Activated CD4-positive, alpha-beta T cell treated with anti-CD3 and anti-CD28 coated beads, Interleukin-2, amount 50 U/mL, for 24 hours (primary cell): ENCODE measurements around the gene WNT7A.

Source experiments
- DNase-seq, 2 donors: peaks; one replicate each; pipeline ENCODE4 v3.0.0-alpha.2; 2020; ENCODE audit warnings: low read depth in 1 of 2, low spot score in 1 of 2

Gene WNT7A

GRCh38 chr3:13776253-13777050, 103.4 kb downstream of the WNT7A start:
- DNase-seq, result no peak

- no peak for DNase-seq
Measured at GRCh38 chr3:13772885-13773745, 106.8 kb downstream of the WNT7A start.

GRCh38 chr3:13772321-13772745, 107.5 kb downstream of the WNT7A start:
- no peak for DNase-seq

GRCh38 chr3:13771496-13771895, 108.4 kb downstream of the WNT7A start:
- DNase-seq, result no peak

GRCh38 chr3:13770170-13771169, 109.4 kb downstream of the WNT7A start:
- no peak for DNase-seq

GRCh38 chr3:13769422-13769821, 110.4 kb downstream of the WNT7A start:
- no peak for DNase-seq

GRCh38 chr3:13768453-13768852, 111.4 kb downstream of the WNT7A start:
- DNase-seq, result no peak

- DNase-seq, result no peak
Measured at GRCh38 chr3:13767896-13768295, 112.0 kb downstream of the WNT7A start.

- no peak for DNase-seq
Measured at GRCh38 chr3:13767030-13767429, 112.8 kb downstream of the WNT7A start.
